HUDEP-2 (cell line): ENCODE results near the gene PCGF2.
"Not testable (repeated sequence)": the region's sequence is repeated elsewhere in the genome, so short reads cannot be mapped to it uniquely, and the experiment has no call there.

Experiments used
- DNase-seq, 76 experiments: peaks; one replicate each; lab custom pipeline; 2025; ENCODE audit not compliant: unreplicated experiment in 76 of 76; lab: John Stamatoyannopoulos, UW

PCGF2 gene

GRCh38 chr17:38748149-38748891, at the start of gene PCGF2:
PCGF2 (minus strand) TSS chr17:38748336; CDS start chr17:38740402, 7,934 bp downstream.
- DNase-seq: peak in 16 of 76 experiments; percentile 6 to 37 (median 20)

- no peak for DNase-seq
Observed at GRCh38 chr17:38797828-38798227, 49.7 kb upstream of the PCGF2 start.

- DNase-seq: no peak
Observed at GRCh38 chr17:38797158-38797490, 49.0 kb upstream of the PCGF2 start.

- no peak for DNase-seq
Observed at GRCh38 chr17:38796451-38797157, 48.5 kb upstream of the PCGF2 start.

GRCh38 chr17:38794221-38794620, 46.1 kb upstream of the PCGF2 start:
- no peak for DNase-seq

- DNase-seq: no peak
Observed at GRCh38 chr17:38791162-38791561, 43.0 kb upstream of the PCGF2 start.

- DNase-seq: not testable (repeated sequence)
Observed at GRCh38 chr17:38790148-38790707, 42.1 kb upstream of the PCGF2 start.

GRCh38 chr17:38789185-38789584, 41.0 kb upstream of the PCGF2 start:
- no peak for DNase-seq

GRCh38 chr17:38787999-38788398, 39.9 kb upstream of the PCGF2 start:
- not testable (repeated sequence) for DNase-seq

GRCh38 chr17:38786372-38786771, 38.2 kb upstream of the PCGF2 start:
- DNase-seq: no peak

GRCh38 chr17:38783227-38783626, 35.1 kb upstream of the PCGF2 start:
- DNase-seq: no peak

GRCh38 chr17:38779965-38780752, 32.0 kb upstream of the PCGF2 start:
- DNase-seq: no peak

GRCh38 chr17:38777641-38778250, 29.6 kb upstream of the PCGF2 start:
- DNase-seq: no peak

GRCh38 chr17:38773258-38773657, 25.1 kb upstream of the PCGF2 start:
- no peak for DNase-seq

- DNase-seq: no peak
Observed at GRCh38 chr17:38768417-38768816, 20.3 kb upstream of the PCGF2 start.

GRCh38 chr17:38766341-38766740, 18.2 kb upstream of the PCGF2 start:
- DNase-seq: no peak

- no peak for DNase-seq
Observed at GRCh38 chr17:38762231-38762630, 14.1 kb upstream of the PCGF2 start.

- peak in 25 of 76 experiments; percentile 4 to 49 (median 16) for DNase-seq
Observed at GRCh38 chr17:38761612-38762011, 13.5 kb upstream of the PCGF2 start.

- no peak for DNase-seq
Observed at GRCh38 chr17:38753071-38753506, 5.0 kb upstream of the PCGF2 start.

GRCh38 chr17:38752308-38753070, 4.4 kb upstream of the PCGF2 start, which contains the start of gene PSMB3:
PSMB3 (plus strand) TSS chr17:38752741; CDS start chr17:38752827, 86 bp downstream.
- peak in 75 of 76 experiments; percentile 68 to 99 (median 97) for DNase-seq
